SK-N-DZ (cell line): ENCODE measurements around the gene AGRN. TPM values are rescaled to one million over a fixed set of nuclear protein-coding genes. Genes with fewer than 3 reads are reported as not detected.
"Not testable (repeated sequence)": the region's sequence is repeated elsewhere in the genome, so short reads cannot be mapped to it uniquely, and the experiment has no call there.

Experiments
- DNase-seq: peaks from one replicate; pipeline ENCODE4 v3.0.0-alpha.2; 2015; ENCODE audit warnings: low spot score
- polyA plus RNA-seq, 2 experiments: library from polyadenylated mRNA; depleted of rRNA; stranded (reverse); fragments of >200 nt; gene quantifications; 2 replicates each; pipeline ENCODE4 v1.2.3, GENCODE V29; 2014

The AGRN gene
- polyA plus RNA-seq (2014; cell fraction: cytosol; rRNA removed) = 33.8 and 35.2 TPM in 2 replicates
- polyA plus RNA-seq (2014; cell fraction: nucleus; rRNA removed) = 206 and 207 TPM in 2 replicates

DNA sequence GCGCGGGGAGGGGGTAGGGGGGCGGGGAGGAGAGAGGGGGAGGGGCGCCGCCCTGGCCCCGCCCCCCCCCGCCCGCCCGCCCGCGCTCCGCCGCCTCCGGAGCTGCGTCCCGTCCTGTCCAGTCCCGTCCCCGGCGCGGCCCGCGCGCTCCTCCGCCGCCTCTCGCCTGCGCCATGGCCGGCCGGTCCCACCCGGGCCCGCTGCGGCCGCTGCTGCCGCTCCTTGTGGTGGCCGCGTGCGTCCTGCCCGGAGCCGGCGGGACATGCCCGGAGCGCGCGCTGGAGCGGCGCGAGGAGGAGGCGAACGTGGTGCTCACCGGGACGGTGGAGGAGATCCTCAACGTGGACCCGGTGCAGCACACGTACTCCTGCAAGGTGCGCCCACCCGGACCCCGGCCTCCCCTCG lies at the start of gene AGRN:
Gene AGRN, plus strand, starts transcription at position 121 of the 405 bp plus-strand sequence. Its CDS starts 53 bp downstream, at position 174.
- DNase-seq = no peak

DNA sequence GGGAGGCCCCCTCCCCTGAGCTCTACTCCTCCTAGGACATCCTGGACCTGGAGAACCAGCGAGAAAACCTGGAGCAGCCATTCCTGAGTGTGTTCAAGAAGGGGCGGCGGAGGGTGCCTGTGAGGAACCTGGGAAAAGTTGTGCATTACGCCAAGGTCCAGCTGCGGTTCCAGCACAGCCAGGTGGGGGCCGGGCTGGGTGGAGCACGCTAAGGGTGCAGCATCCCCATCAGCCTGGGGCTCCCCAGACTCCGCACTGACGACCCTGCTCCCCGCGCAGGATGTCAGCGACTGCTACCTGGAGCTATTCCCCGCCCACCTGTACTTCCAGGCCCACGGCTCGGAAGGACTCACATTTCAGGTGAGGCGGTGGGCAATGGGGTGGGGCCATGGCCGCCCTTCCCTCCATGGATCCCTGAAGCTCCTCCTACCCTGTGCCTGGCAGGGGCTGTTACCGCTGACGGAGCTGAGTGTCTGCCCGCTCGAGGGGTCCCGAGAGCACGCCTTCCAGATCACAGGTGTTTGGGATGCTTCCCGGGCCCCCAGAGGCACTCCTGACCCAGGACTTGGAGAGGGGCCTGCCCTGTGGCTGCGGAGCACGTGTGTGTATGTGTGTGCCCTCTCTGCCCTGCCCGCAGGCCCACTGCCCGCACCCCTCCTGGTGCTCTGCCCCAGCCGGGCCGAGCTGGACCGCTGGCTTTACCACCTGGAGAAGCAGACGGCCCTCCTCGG lies 49.5 kb upstream of the AGRN start:
- no peak for DNase-seq

DNA sequence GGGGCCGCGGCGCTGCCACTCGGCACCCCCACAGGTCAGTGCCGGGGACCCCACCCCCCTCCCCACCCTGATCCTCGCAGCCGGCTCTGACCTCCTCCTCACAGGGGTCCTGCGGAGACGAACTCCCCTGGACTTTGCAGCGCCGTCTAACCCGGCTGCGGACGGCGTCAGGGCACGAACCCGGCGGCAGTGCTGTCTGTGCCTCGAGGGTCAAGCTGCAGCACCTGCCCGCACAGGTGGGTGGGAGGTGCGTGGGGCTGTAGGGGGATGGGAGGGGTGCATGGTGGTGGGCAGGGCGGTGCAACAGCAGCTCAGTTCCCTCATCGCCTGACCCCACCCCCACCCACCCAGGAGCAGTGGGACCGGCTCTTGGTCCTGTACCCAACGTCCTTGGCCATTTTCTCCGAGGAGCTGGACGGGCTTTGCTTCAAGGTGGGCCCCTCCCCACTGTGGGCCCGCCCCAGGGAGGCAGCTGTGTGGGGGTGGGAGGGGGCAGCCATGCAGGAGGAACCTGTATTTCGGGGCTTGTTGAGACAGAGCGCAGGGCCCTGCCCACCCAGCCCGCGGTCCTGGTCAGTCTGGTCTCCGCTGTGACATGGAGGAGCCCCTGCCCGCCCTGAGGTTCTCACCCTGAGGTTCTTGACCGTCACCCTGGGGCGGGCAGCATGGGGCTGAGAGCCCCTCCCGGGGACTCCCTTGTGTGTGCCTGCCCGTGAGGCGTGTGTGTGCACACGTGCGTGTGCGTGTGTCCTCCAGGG lies 48.8 kb upstream of the AGRN start:
- no peak for DNase-seq

DNA sequence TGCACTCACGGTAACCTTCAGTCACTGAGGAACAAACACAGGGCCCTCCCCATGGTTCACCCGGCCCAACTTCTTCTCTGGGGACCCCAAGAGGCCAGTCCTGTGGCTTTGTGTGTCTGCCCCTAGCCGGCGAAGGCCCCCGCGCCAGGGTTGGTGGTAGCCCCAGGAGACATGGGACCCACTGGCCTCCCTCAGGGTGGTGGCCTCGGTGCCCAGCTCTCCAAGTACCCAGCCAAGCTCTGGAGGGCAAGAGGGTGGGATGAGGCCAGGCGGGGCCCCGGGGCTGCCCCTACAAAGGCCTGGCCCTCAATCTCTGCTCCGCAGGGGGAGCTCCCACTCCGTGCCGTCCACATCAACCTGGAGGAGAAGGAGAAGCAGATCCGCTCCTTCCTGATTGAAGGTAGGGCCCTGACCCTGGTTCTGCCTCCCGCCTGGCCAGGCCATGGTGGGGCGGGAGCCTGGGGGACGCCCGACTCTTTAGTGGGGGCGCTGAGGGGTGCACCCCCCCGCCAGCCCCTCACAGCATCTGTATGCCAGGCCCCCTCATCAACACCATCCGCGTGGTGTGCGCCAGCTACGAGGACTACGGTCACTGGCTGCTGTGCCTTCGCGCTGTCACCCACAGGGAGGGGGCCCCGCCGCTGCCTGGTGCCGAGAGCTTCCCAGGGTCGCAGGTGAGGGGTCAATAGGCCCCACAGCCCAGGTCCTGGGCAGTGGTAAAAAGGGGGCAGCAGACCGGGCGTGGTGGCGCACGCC lies 48.0 kb upstream of the AGRN start:
- DNase-seq = no peak

DNA sequence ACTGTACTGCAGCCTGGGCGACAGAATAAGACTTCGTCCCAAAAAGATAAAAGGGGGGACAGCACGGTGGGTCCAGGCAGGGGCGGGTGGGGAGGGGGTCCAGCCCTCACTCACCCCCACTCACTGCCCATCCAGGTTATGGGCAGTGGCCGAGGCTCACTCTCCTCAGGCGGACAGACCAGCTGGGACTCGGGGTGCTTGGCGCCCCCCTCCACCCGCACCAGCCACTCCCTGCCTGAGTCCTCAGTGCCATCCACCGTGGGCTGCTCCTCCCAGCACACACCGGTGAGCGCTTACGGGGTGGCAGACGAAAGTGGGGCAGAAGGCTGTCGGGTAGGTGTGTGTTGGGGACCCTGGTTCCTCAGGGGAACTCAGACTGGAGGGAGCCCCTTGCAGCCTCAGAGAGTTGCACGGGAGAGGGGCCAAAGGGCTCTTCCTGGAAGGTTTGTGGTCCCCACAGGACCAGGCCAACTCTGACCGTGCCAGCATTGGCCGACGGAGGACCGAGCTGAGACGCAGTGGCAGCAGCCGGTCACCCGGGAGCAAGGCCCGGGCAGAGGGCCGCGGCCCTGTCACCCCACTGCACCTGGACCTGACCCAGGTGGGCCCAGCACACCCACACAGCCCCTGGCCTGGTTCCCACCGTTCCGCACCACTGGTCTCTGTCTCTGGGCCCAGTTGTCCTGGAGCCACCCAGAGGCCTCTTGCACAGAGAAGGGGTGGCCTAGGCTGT lies 47.0 kb upstream of the AGRN start:
- DNase-seq = no peak

DNA sequence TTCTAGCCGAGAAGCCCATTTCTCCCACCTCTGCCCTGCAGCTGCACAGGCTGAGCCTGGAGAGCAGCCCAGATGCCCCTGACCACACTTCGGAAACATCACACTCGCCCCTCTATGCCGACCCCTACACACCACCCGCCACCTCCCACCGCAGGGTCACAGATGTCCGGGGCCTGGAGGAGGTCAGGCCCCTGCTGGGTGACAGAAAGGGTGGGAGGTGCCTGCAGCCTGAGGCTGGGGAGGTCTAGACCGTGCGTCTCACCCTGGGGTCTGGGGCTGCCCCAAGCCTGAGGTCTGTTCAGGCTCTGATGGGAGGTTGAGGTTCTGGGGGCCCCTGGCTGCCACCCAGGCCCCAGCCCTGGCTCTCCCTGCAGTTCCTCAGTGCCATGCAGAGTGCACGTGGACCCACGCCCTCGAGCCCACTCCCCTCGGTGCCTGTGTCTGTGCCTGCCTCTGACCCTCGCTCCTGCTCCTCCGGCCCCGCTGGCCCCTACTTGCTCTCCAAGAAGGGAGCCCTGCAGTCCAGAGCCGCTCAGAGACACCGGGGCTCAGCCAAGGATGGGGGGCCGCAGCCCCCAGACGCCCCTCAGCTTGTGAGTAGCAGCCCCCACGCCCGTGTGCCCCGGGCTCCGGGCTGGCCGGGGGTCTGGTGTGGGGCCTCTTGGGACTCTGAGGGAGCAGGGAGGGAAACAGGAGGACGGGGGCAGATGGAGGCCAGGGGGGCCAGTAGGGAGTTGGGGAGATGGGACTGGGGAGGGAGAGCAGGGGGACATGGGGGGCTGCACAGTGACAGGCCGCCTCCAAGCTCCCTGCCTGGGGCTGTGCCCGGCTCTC lies 46.2 kb upstream of the AGRN start:
- no peak for DNase-seq

DNA sequence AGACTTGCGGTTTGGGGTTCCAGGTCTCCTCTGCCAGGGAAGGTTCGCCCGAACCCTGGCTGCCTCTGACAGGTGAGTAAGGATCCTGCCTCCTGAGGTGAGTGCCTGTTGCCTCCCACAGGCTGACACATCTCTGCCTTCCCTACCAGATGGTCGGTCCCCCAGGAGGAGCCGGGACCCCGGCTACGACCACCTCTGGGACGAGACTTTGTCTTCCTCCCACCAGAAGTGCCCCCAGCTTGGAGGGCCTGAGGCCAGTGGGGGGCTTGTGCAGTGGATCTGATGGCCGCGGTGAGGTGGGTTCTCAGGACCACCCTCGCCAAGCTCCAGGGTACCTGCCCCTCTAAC lies 45.7 kb upstream of the AGRN start:
- DNase-seq = no peak

DNA sequence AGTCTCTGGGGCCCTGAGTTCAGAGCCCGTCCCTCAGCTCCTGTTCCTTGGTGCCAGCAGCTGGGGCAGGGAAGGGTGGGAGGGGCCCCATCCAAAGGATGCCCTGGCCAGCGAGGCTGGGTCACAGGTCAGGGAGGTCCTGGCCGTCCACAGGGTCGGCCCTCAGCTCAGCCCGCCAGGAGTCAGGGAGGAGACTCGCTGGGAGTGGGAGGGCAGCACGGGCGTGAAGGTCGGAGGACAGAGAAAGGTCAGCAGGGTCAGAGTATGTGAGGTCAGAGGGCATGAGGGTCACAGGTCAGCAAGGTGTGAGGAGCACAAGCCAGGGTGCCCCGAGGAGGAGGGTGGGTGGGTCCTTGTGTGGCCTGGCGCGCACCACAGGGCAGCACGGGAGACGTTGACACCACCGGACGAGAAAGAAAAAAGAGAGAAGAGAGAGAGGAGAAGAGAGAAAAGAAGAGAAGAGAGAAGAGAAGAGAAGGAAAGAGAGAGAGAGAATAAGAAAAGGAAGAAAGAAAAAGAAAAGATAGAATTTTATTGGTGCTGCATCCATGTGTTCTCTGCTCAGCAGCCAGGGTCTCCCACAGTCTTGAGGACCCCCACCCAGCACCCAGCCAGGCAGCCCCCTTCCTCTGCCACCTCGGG lies 45.1 kb upstream of the AGRN start:
- DNase-seq = no peak

DNA sequence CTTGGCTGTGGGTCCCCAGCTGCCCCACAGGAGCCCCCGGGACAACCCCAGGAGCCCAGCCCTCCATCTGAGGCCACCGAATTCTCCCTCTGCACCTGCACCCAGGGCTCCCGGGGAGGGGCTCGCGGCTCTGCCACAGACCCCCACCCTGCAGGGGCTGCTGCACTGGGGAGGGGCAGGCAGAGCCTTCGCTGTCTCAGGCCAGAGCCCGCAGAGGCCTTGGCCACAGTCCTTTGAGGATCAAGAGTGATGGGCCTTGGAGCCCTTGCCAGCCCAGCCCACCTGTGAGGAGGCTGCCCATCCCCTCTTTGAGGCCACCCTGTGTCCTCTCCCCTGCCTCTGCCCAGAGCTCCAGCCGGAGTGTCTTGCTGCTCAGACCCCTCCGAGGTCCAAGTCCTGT lies 44.6 kb upstream of the AGRN start:
- DNase-seq = no peak

DNA sequence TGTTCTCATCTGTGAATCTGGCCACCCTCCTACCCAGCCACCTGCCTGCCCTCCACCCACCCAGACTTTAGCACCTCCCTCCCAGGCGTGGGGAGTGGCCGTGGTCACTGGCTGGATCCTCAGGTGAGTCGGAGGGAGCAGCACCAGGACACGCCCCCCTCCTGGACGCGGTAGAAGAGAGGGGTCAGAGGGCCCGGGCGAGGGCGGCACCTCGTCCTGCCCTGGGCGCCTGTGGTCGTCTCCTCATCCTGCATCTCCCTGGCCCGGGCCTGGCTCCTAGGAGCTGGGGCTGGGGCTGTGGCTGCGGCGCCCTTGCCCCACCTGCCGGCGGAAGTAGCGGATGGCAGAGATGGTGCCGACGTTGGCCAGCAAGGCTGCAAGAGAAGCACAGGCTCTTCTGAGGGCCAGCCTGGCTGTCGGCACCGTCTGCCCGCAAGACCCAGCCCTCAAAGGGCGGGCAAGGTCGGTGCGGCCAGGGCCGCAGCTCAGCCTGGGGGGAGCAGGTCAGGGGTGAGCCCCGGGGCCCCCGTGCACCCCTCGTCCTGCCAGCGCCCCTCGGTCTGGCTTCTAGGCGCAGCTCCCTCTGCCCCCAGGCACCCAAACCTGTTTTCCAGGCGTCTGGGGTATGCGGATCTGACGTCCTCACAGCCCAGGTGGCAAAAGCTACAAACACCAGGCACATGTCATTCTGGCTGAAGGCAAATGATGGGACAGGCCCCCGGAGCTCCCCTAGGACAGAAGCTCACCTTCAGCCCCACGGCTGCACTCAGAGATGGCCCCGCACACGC lies 43.8 kb upstream of the AGRN start:
- peak; percentile 70 for DNase-seq

DNA sequence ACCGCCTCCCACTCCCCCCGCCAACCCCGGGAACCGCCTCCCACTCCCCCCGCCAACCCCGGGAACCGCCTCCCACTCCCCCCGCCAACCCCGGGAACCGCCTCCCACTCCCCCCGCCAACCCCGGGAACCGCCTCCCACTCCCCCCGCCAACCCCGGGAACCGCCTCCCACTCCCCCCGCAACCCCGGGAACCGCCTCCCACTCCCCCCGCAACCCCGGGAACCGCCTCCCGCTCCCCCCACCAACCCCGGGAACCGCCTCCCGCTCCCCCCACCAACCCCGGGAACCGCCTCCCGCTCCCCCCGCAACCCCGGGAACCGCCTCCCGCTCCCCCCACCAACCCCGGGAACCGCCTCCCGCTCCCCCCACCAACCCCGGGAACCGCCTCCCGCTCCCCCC lies 43.1 kb upstream of the AGRN start:
- not testable (repeated sequence) for DNase-seq

DNA sequence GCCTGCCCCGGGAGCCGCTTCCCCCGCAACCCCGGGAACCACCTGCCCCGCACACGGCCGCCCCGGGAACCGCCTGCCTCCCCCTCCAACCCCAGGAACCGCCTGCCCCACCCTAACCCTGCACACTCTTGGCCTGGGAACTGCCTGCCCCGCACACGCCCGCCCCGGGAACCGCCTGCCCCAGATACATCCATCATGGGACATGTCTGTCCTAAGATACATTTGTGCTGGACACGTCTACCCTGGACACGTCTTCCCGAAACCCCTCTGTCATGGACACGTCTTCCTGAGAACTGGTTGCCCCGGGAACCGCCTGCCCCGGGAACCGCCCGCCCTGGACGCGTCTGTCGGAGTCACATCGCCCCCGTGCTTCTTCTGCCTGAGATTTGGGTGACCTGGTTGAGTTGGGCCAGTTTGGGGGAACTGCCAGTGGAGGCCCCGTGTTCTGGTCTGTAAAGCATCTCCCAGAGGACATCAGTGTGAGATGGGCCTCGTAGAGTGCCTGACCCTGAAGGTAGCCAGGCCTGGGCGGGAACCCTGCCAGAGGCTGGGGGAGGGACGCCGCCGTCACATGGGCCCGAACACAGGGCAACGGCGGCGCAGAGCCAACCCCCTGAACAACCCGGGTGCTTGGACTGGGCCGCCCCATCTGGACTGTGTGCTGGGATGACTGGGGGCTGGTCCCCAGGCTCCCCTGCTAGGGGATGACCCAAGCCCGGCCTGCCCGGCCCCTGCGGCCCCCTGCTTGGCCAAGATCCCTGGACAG lies 41.7 kb upstream of the AGRN start:
- DNase-seq = no peak

DNA sequence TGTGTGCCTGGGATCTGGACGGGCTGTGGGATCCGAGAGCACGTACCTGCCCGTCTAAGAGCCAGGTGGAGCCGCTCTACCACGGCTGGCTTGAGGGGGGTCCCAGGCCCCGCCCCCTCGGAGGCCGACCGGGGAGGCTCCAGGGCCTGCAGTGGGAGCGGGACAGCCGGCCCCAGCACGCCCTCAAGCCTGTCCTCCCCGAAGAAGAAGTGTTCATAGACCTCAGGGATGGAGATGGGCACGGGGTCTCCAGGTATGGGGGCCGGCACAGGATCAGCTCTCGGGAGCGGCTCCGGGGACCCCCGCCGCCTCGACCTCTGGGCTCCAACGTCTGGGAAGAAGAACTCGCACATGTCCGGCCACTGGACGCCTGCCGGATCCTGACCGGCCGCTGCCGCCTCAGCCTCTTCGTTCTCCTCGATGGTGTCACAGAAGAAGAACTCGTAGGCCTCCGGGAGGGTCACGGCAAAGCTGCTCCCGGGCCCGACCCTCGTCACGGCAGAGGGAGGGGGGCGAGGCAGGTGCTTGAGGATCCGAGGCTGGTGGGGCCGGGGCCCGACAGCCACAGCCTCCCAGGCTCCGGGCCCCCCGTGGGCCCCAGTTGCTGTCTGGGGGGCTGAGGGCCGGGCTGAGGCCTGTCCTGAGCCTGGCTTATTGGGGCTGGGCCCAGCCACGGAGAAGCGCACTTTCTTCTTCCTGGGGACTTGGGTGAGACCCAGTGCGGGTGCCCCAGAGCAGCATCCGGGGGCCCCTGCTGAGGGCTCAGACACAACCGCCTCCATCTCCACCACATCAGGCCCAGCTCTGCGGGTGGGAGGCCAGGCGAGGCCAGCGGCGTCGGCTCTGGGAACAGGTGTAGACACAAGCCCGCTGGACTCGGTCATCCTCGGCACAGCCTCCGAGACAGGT lies 40.8 kb upstream of the AGRN start:
- no peak for DNase-seq

DNA sequence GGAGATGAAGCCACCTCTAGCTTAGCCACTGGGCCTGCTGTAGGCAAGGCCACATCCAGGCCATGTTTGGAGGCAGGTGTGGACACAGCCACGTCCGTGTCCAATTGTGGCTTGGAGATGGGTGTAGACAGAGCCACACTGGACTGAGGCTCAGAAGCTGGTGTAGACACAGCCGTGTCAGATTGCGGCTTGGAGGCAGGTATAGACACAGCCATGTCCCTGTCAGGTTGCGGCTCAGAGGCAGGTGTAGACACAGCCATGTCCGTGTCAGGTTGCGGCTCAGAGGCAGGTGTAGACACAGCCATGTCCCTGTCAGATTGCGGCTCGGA lies 40.2 kb upstream of the AGRN start:
- DNase-seq = no peak

DNA sequence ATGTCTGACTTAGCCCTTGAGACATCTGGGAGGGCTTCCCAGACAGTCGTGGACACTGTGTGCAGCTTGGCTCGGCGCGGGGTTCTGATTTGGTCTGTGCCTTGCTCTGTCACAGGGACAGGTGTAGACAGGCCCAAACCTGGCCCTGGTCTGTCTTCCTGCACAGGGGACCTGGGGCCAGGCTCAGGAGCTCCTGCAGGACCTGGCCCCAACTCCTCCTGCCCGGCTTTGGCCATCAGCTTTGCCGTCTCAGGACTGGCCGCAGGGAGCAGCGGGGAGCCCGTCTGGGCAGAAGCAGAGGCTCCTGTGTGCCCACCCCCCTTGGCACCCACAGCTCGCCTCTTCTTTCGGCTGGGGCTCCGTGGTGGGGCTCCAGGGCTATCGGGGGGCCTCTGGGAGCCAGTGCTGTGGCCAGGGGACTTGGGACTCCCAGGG lies 39.8 kb upstream of the AGRN start:
- no peak for DNase-seq

DNA sequence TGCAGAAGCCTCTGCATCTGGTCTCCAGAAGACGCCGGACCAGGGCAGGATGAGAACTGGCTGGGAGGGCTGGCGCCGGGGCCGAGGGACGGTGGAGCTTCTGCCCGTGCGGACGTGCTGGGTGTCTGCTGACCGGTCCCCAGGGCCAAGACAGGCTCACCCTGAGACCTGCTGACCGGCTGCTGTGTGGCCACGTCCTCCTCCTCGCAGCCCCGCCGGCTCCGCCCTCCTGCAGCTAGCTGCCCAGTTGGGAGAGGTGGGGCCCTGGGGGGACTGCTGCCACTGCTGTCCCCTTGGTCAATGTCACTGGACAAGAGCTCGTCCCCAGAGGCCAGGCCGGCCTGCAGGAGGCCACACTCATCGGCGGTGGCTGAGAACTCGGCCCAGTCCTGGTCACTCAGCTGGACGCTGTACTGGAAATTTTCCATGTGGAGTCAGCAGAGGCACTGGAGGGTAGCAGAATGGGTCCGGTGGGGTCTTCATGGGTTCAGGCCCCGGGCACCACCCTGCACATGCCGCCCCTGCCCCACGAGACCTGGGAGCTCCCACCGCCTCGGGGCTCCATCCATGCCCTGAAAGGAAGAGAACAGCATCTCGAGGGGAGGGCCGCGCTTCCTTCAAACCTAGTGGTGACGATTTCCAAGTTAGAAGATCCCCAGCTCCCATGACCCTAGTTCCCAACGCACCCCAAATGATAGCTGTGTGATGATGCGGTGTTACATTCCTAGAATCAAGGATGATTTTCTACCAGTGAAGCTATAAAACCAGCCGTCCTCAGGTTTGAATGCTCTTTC lies 39.1 kb upstream of the AGRN start:
- no peak for DNase-seq

DNA sequence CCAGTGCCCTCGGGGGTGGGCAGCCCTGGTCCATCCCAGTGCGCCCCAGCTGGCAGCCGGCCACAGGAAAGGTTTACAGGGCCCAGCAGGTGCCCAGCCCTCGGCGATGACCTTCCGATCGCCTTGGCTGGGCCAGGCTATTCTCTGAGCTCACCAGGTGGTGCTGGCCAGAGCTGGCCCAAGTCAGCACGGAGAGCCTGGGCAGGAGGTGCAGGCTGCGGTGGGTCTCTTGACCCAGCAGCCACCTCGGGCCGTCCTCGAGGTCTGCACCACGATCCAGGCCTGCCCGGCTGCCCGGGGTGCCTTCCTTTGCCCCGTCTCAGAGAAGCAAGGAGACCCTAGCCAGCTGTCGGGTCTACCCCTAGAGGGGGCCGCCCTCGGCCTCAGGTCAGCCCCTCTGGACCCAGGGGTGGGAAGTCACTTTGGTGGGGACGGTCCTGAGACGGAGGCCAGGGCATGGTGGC lies 38.4 kb upstream of the AGRN start:
- no peak for DNase-seq
